HepG2 (cell line): Measurements from ENCODE around the gene PFN1. TPM values are rescaled to one million over a fixed set of nuclear protein-coding genes. Genes with fewer than 3 reads are reported as not detected.

Experiments used
- ARNTL ChIP-seq: sonication (generic); formaldehyde crosslinking; IDR thresholded peaks from 2 replicates; pipeline ENCODE4 v1.4.0; 2020; ENCODE audit warnings: mild to moderate bottlenecking, missing genetic modification reagents
- EEA1 ChIP-seq: sonication (generic); formaldehyde crosslinking; IDR thresholded peaks from 2 replicates; pipeline ENCODE4 v1.5.1; 2020; ENCODE audit warnings: mild to moderate bottlenecking, missing genetic modification reagents, borderline replicate concordance
- KLF12 ChIP-seq: sonication (generic); formaldehyde crosslinking; IDR thresholded peaks from 2 replicates; pipeline ENCODE4 v1.4.0; 2020; ENCODE audit warnings: missing genetic modification reagents, borderline replicate concordance
- MTA1 ChIP-seq: sonication (generic); formaldehyde crosslinking; IDR thresholded peaks from 2 replicates; pipeline ENCODE4 v1.4.0; 2020; ENCODE audit warnings: missing genetic modification reagents, mild to moderate bottlenecking, borderline replicate concordance
- NR2F2 ChIP-seq: IDR thresholded peaks from 2 replicates; pipeline ENCODE4 v1.6.1; 2012; ENCODE audit warnings: low read depth, inconsistent platforms, borderline replicate concordance
- POGZ ChIP-seq: sonication (generic); formaldehyde crosslinking; IDR thresholded peaks from 2 replicates; pipeline ENCODE4 v1.4.0; 2020; ENCODE audit warnings: mild to moderate bottlenecking, missing genetic modification reagents
- REL ChIP-seq: sonication (generic); formaldehyde crosslinking; conservative IDR thresholded peaks from 2 replicates; pipeline ENCODE4 v1.8.0; 2022; ENCODE audit warnings: mild to moderate bottlenecking, missing genetic modification reagents, moderate library complexity
- ZBTB26 ChIP-seq: IDR thresholded peaks from 2 replicates; pipeline ENCODE4 v1.6.1; 2016; ENCODE audit warnings: missing compliant biosample characterization, missing genetic modification reagents, borderline replicate concordance
- ZBTB43 ChIP-seq: sonication (generic); formaldehyde crosslinking; conservative IDR thresholded peaks from 2 replicates; pipeline ENCODE4 v1.4.0; 2020; ENCODE audit warnings: missing genetic modification reagents
- ZFP36L1 ChIP-seq: sonication (generic); formaldehyde crosslinking; IDR thresholded peaks from 2 replicates; pipeline ENCODE4 v1.8.0; 2022; ENCODE audit warnings: mild to moderate bottlenecking, missing genetic modification reagents, moderate library complexity
- ZMAT3 ChIP-seq: sonication (generic); formaldehyde crosslinking; conservative IDR thresholded peaks from 2 replicates; pipeline ENCODE4 v1.7.0; 2021; ENCODE audit warnings: missing genetic modification reagents
- ZNF501 ChIP-seq: sonication (generic); formaldehyde crosslinking; IDR thresholded peaks from 2 replicates; pipeline ENCODE4 v1.5.1; 2020; ENCODE audit warnings: mild to moderate bottlenecking, moderate library complexity, missing genetic modification reagents
- ZNF713 ChIP-seq: sonication (generic); formaldehyde crosslinking; IDR thresholded peaks from 2 replicates; pipeline ENCODE4 v1.4.0; 2020; ENCODE audit warnings: mild to moderate bottlenecking, missing genetic modification reagents
- ZSCAN21 ChIP-seq: sonication (generic); formaldehyde crosslinking; IDR thresholded peaks from 2 replicates; pipeline ENCODE4 v1.8.0; 2022; ENCODE audit warnings: mild to moderate bottlenecking, missing genetic modification reagents, moderate library complexity, borderline replicate concordance
- ZUFSP ChIP-seq: sonication (generic); formaldehyde crosslinking; IDR thresholded peaks from 2 replicates; pipeline ENCODE4 v1.9.0; 2021; ENCODE audit warnings: missing genetic modification reagents, mild to moderate bottlenecking, borderline replicate concordance
- polyA plus RNA-seq, 8 experiments: library from polyadenylated mRNA; depleted of rRNA in 3 of 8; stranded (reverse) in 7 of 8; unstranded in 1 of 8; fragments of >200 nt; fragmentation: Illumina TruSeq in 4 of 8; extraction: Trizol in 4 of 8; gene quantifications; 2 replicates each; pipeline versions ENCODE4 v1.2.1 to v1.2.3, GENCODE V29; 2011 to 2016; ENCODE audit warnings: low read depth in 4 of 8, missing spikeins in 1 of 8, mixed read lengths in 1 of 8; ENCODE audit not compliant: insufficient read depth in 1 of 8
- total RNA-seq, 5 experiments: library from RNA; depleted of rRNA; stranded (reverse); fragments of >200 nt; fragmentation: Illumina TruSeq; extraction: Trizol; gene quantifications; 2 replicates each; pipeline ENCODE4 v1.2.3, GENCODE V29; 2016; ENCODE audit warnings: low read depth in 1 of 5
- TF ChIP-seq, protein P1 (sequence below): sonication (generic); formaldehyde crosslinking; IDR thresholded peaks from 2 replicates; pipeline ENCODE4 v1.5.0; 2020; ENCODE audit warnings: mild to moderate bottlenecking, missing genetic modification reagents, borderline replicate concordance

PFN1 gene
- total and polyA plus RNA-seq, 2 of the 13 experiments (the other 11 are each of a cell fraction or from before 2014, with no cell fraction given), result 494 to 613 TPM

- TF ChIP-seq MTA1 (CRISPR knock-in tag) (peak; percentile 58; the same call in 1 of the 2 replicates), KLF12 (CRISPR knock-in tag) (peak; percentile 61; the same call in 1 of the 2 replicates), POGZ (CRISPR knock-in tag) (no peak), EEA1 (peak; percentile 54; the same call in 1 of the 2 replicates), ARNTL (CRISPR knock-in tag) (peak; percentile 89), REL (CRISPR knock-in tag) (peak; percentile 91), ZSCAN21 (CRISPR knock-in tag) (peak; percentile 71; the same call in 1 of the 2 replicates), ZNF501 (0 out of 2 replicates have a peak, but pooled peaks have one; percentile 39), ZUFSP (CRISPR knock-in tag) (no peak), ZMAT3 (CRISPR knock-in tag) (peak; percentile 75; the same call in 1 of the 2 replicates), ZNF713 (CRISPR knock-in tag) (0 out of 2 replicates have a peak, but pooled peaks have one; percentile 31), ZBTB43 (no peak), NR2F2 (peak; percentile 59), ZBTB26 (peak; percentile 91), ZFP36L1 (CRISPR knock-in tag) (0 out of 2 replicates have a peak, but pooled peaks have one; percentile 50)
- TF ChIP-seq, protein P1, sequence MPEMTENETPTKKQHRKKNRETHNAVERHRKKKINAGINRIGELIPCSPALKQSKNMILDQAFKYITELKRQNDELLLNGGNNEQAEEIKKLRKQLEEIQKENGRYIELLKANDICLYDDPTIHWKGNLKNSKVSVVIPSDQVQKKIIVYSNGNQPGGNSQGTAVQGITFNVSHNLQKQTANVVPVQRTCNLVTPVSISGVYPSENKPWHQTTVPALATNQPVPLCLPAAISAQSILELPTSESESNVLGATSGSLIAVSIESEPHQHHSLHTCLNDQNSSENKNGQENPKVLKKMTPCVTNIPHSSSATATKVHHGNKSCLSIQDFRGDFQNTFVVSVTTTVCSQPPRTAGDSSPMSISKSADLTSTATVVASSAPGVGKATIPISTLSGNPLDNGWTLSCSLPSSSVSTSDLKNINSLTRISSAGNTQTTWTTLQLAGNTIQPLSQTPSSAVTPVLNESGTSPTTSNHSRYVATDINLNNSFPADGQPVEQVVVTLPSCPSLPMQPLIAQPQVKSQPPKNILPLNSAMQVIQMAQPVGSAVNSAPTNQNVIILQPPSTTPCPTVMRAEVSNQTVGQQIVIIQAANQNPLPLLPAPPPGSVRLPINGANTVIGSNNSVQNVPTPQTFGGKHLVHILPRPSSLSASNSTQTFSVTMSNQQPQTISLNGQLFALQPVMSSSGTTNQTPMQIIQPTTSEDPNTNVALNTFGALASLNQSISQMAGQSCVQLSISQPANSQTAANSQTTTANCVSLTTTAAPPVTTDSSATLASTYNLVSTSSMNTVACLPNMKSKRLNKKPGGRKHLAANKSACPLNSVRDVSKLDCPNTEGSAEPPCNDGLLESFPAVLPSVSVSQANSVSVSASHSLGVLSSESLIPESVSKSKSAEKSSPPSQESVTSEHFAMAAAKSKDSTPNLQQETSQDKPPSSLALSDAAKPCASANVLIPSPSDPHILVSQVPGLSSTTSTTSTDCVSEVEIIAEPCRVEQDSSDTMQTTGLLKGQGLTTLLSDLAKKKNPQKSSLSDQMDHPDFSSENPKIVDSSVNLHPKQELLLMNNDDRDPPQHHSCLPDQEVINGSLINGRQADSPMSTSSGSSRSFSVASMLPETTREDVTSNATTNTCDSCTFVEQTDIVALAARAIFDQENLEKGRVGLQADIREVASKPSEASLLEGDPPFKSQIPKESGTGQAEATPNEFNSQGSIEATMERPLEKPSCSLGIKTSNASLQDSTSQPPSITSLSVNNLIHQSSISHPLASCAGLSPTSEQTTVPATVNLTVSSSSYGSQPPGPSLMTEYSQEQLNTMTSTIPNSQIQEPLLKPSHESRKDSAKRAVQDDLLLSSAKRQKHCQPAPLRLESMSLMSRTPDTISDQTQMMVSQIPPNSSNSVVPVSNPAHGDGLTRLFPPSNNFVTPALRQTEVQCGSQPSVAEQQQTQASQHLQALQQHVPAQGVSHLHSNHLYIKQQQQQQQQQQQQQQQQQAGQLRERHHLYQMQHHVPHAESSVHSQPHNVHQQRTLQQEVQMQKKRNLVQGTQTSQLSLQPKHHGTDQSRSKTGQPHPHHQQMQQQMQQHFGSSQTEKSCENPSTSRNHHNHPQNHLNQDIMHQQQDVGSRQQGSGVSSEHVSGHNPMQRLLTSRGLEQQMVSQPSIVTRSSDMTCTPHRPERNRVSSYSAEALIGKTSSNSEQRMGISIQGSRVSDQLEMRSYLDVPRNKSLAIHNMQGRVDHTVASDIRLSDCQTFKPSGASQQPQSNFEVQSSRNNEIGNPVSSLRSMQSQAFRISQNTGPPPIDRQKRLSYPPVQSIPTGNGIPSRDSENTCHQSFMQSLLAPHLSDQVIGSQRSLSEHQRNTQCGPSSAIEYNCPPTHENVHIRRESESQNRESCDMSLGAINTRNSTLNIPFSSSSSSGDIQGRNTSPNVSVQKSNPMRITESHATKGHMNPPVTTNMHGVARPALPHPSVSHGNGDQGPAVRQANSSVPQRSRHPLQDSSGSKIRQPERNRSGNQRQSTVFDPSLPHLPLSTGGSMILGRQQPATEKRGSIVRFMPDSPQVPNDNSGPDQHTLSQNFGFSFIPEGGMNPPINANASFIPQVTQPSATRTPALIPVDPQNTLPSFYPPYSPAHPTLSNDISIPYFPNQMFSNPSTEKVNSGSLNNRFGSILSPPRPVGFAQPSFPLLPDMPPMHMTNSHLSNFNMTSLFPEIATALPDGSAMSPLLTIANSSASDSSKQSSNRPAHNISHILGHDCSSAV (CRISPR knock-in tag), result no peak
Measured at GRCh38 chr17:4949321-4950074, 1.2 kb upstream of the PFN1 start (continued).
